ENCODE measurements around the gene TRAF3IP1. TPM values are rescaled to one million over a fixed set of nuclear protein-coding genes. Genes with fewer than 3 reads are reported as not detected.

TRAF3IP1 gene
- total and polyA plus RNA-seq, 12 donors = 5.5 to 18.5 (median 12.4) TPM

DNA sequence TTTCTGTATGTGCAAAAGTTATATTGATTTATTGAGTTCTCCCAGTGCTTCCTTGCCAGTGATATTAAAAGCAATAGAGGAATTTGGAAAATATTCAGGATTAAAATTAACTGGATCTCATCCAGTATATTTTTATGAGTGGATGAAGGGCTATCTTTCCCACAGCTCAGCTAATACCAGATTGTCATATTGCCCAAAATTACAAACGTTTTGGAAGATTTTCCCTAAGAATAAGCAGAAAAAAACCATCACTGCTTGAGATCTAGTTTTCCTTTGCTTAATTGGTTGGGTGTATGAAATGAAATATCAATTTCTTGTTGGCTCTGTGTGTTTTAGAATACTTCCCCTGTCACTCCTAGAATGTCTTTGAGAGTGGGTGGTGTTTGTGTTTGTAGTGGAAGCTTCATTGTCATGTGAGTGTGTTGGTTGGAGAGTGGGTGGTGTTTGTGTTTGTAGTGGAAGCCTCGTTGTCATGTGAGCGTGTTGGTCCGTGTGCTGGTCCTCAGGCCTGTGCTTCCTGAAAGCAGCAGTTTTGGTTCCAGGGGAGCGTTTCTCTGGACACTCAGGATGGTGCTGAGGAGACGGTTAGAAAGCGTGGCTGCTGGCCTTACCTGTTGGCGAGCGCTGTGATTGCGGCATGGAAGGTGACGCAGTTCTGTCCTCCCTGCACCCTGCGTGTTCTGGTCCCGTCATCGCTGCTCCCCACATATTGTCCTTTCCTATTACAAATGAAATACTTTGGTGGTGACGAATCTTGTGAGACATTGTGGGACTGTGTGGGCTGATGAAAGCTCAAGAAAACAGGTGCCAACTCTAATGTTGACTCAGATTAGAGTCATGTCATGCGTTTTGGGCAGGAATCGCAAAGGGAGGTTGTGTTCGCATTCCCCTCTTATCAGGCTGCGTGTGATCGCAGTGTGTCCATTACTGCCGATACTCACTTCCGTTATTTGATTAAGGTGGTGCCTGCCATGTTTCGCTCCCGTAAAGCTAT, 118.8 kb downstream of the TRAF3IP1 start:
- DNase-seq = peak in 1 of 7 donors; percentile 48
- Histone ChIP-seq H3K4me3 (no peak overlapping the region), H3K9me3 (replicated peaks in 1 of 3) (no peaks in the 10 kb centered on the region), H3K27ac (peak overlapping the region in 1 of 5 donors; percentile 44), H3K36me3 (replicated peaks in 1 of 2) (peaks cover 0 to 30% of the 10 kb centered on the region in 2 donors), H3K27me3 (no peaks in the 10 kb centered on the region), H3K4me1 (replicated peaks in 1 of 2) (peaks cover 0 to 17% of the 10 kb centered on the region in 2 donors)
- intact Hi-C loops (cut with DNase I) = no loop called here
- WGBS, 4 donors = 79 to 88% (median 81%) methylated on average over 20 to 24 of the region's 24 CpGs
- TF ChIP-seq POLR2A (IDR thresholded peaks at IDR 0.05) = no peak
- TF ChIP-seq, protein P1, sequence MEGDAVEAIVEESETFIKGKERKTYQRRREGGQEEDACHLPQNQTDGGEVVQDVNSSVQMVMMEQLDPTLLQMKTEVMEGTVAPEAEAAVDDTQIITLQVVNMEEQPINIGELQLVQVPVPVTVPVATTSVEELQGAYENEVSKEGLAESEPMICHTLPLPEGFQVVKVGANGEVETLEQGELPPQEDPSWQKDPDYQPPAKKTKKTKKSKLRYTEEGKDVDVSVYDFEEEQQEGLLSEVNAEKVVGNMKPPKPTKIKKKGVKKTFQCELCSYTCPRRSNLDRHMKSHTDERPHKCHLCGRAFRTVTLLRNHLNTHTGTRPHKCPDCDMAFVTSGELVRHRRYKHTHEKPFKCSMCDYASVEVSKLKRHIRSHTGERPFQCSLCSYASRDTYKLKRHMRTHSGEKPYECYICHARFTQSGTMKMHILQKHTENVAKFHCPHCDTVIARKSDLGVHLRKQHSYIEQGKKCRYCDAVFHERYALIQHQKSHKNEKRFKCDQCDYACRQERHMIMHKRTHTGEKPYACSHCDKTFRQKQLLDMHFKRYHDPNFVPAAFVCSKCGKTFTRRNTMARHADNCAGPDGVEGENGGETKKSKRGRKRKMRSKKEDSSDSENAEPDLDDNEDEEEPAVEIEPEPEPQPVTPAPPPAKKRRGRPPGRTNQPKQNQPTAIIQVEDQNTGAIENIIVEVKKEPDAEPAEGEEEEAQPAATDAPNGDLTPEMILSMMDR (IDR thresholded peaks at IDR 0.05) = no peak

DNA sequence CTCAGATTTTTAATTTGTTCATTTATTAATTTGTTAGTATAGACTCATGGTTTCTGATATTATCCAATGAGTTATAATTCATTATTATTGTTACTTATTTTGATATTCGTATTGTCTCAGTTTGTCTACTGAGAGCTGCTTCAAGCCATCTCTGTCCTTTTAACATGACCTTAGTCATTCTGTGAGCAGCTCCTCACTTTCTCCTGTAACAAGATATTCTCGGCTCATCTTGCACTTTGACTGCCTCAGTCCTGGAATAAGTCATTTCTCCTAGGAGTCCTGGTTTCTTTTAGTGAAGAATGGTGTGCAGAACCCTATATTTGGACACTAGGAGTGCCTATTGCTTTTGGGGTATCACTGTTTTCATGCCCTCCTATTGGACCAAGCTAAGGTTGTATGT, 119.6 kb downstream of the TRAF3IP1 start:
- peaks cover 0 to 31% of the 10 kb centered on the region in 2 donors for H3K36me3 ChIP-seq (replicated peaks in 1 of 2)
- H3K9me3 ChIP-seq (replicated peaks in 1 of 3) = no peaks in the 10 kb centered on the region
- no peak overlapping the region for H3K4me3 ChIP-seq
- no peaks in the 10 kb centered on the region for H3K27me3 ChIP-seq
- 74 to 87% (median 78%) methylated on average over 2 of the region's 2 CpGs for WGBS, 4 donors
- peaks cover 0 to 17% of the 10 kb centered on the region in 2 donors for H3K4me1 ChIP-seq (replicated peaks in 1 of 2)
- no peak for TF ChIP-seq POLR2A (IDR thresholded peaks at IDR 0.05)
- TF ChIP-seq, protein P1 (IDR thresholded peaks at IDR 0.05) = no peak
- H3K27ac ChIP-seq = no peak overlapping the region
- DNase-seq = no peak
- intact Hi-C loops (cut with DNase I) = no loop called here

DNA sequence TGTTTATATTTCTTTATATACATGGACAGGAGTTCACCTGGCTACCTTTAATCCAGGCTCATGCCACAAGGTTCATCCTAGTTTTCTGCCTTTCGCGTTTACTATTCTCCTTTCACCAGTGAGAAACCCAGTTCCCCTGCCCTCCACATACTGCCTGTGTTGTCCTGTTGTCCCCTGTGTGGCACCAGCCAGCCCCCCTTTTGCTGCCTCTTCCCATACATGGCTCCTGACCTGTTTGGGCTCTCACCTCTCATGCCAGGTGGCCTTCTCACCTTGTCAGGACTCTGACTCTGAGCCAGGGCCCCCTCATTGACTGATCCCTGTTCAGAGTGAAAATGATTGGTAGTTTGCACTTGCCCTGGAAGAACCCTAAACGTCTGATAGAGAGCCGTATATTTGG, 120.0 kb downstream of the TRAF3IP1 start:
- peak in 1 of 7 donors; percentile 18 for DNase-seq
- intact Hi-C loops (cut with DNase I) = no loop called here

DNA sequence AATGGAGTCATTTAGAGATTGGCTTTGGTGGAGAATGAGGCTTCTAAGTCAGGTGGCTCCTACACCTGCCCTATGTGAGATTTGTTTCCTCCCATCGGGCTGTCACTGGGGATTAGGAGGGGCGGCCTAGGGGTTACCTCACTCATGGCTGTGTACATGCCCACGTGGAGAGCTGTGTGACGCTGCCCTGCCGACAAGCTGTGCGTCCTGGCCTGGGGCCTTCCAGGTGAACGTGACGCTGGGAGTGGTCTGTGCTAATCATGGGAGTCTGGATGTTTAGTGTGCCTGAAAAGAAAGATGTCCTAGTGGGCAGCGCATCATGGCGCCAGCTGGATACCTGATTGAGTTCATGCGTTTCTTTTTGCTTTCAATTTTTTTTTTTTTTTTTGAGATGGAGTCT, 120.4 kb downstream of the TRAF3IP1 start:
- 95 to 98% (median 97%) methylated on average over 6 to 11 of the region's 11 CpGs for WGBS, 4 donors

More for the DNA sequence above, 120.0 kb downstream of the TRAF3IP1 start:
- WGBS, 4 donors = 79 to 84% (median 81%) methylated on average over 4 of the region's 4 CpGs
- TF ChIP-seq, protein P1 (IDR thresholded peaks at IDR 0.05) = no peak
- no peak for TF ChIP-seq POLR2A (IDR thresholded peaks at IDR 0.05)
- Histone ChIP-seq H3K4me1 (replicated peaks in 1 of 2) (peaks cover 0 to 17% of the 10 kb centered on the region in 2 donors), H3K27me3 (no peaks in the 10 kb centered on the region), H3K4me3 (no peak overlapping the region), H3K27ac (no peak overlapping the region), H3K36me3 (replicated peaks in 1 of 2) (peaks cover 0 to 31% of the 10 kb centered on the region in 2 donors), H3K9me3 (replicated peaks in 1 of 3) (no peaks in the 10 kb centered on the region)

More for the DNA sequence above, 120.4 kb downstream of the TRAF3IP1 start:
- intact Hi-C loops (cut with DNase I) = no loop called here
- H3K9me3 ChIP-seq (replicated peaks in 1 of 3) = no peaks in the 10 kb centered on the region
- TF ChIP-seq, protein P1 (IDR thresholded peaks at IDR 0.05) = no peak
- no peak for TF ChIP-seq POLR2A (IDR thresholded peaks at IDR 0.05)
- DNase-seq = peak in 1 of 7 donors; percentile 42
- H3K36me3 ChIP-seq (replicated peaks in 1 of 2) = peaks cover 0 to 30% of the 10 kb centered on the region in 2 donors
- peaks cover 0 to 17% of the 10 kb centered on the region in 2 donors for H3K4me1 ChIP-seq (replicated peaks in 1 of 2)
- H3K4me3 ChIP-seq = no peak overlapping the region
- no peaks in the 10 kb centered on the region for H3K27me3 ChIP-seq
- H3K27ac ChIP-seq = no peak overlapping the region
